Loucy (cell line): ENCODE measurements around the gene SV2B.

Experiments used
- H2AFZ ChIP-seq: fragments of 200-600 bp; sonication (generic); 2 replicates; pipeline ENCODE4 v1.6.0; 2016; ENCODE audit warnings: antibody characterized with exemption, mild to moderate bottlenecking, low read length, moderate library complexity
- H3F3A ChIP-seq: fragments of 200-600 bp; 2 replicates; pipeline ENCODE4 v1.6.0; 2016; ENCODE audit warnings: antibody characterized with exemption, low read depth, mild to moderate bottlenecking
- H3K27me3 ChIP-seq: fragments of 200-600 bp; sonication (generic); 2 replicates; pipeline ENCODE4 v1.6.1; 2014; ENCODE audit warnings: low read length, mild to moderate bottlenecking; ENCODE audit not compliant: insufficient read depth, poor library complexity, severe bottlenecking
- H3K36me3 ChIP-seq: fragments of 200-600 bp; sonication (generic); 2 replicates; pipeline ENCODE4 v1.6.1; 2016; ENCODE audit warnings: low read length; ENCODE audit not compliant: insufficient read depth
- H3K4me1 ChIP-seq: fragments of 200-600 bp; sonication (generic); 2 replicates; pipeline ENCODE4 v1.5.1; 2014; ENCODE audit warnings: low read length, mild to moderate bottlenecking; ENCODE audit not compliant: insufficient read depth, poor library complexity, severe bottlenecking
- H3K4me2 ChIP-seq: fragments of 200-600 bp; sonication (generic); 2 replicates; pipeline ENCODE4 v1.6.0; 2014; ENCODE audit warnings: antibody characterized with exemption, low read length, low read depth, mild to moderate bottlenecking; ENCODE audit not compliant: poor library complexity, severe bottlenecking
- H3K4me3 ChIP-seq: fragments of 200-600 bp; sonication (generic); 2 replicates; pipeline ENCODE4 v1.5.1; 2014; ENCODE audit warnings: low read length, mild to moderate bottlenecking, mixed read lengths; ENCODE audit not compliant: poor library complexity, severe bottlenecking
- H3K79me2 ChIP-seq: fragments of 200-600 bp; sonication (generic); 2 replicates; pipeline ENCODE4 v1.6.1; 2014; ENCODE audit warnings: low read length; ENCODE audit not compliant: insufficient read depth
- H3K9ac ChIP-seq: fragments of 200-600 bp; sonication (generic); 2 replicates; pipeline ENCODE4 v1.6.0; 2014; ENCODE audit warnings: mild to moderate bottlenecking, low read depth, low read length, moderate library complexity; ENCODE audit not compliant: poor library complexity, severe bottlenecking
- H3K9me2 ChIP-seq: fragments of 200-600 bp; sonication (generic); replicated peaks from 2 replicates; pipeline ENCODE4 v1.6.1; 2016; ENCODE audit warnings: low read depth, low read length, mixed read lengths
- H3K9me3 ChIP-seq: fragments of 200-600 bp; sonication (generic); 2 replicates; pipeline ENCODE4 v1.6.1; 2014; ENCODE audit warnings: mild to moderate bottlenecking, antibody characterized with exemption, low read length, low read depth; ENCODE audit not compliant: insufficient read depth
- H4K20me1 ChIP-seq: fragments of 200-600 bp; sonication (generic); 2 replicates; pipeline ENCODE4 v1.6.0; 2014; ENCODE audit warnings: antibody characterized with exemption, low read length, mild to moderate bottlenecking; ENCODE audit not compliant: insufficient read depth, poor library complexity, severe bottlenecking
- CTCF ChIP-seq: fragments of 200-600 bp; sonication (generic); conservative IDR thresholded peaks from 2 replicates; pipeline ENCODE4 v1.5.1; 2014; ENCODE audit warnings: mild to moderate bottlenecking, antibody characterized with exemption, low read length
- EZH2phosphoT487 ChIP-seq: fragments of 200-600 bp; IDR thresholded peaks from 2 replicates; pipeline ENCODE4 v1.6.1; 2018; ENCODE audit warnings: antibody characterized with exemption, mild to moderate bottlenecking, moderate library complexity, borderline replicate concordance

SV2B gene

GRCh38 chr15:91282486-91282885, 182.4 kb downstream of the SV2B start:
- no peaks in the 10 kb centered on the region for H3K36me3 ChIP-seq
- no peaks in the 10 kb centered on the region for H3K4me1 ChIP-seq
- H3K9me3 ChIP-seq = no peaks in the 10 kb centered on the region
- no peaks in the 10 kb centered on the region for H3K9me2 ChIP-seq
- H2AFZ ChIP-seq = no peak overlapping the region
- no peaks in the 10 kb centered on the region for H3K79me2 ChIP-seq
- no peak overlapping the region for H3K4me3 ChIP-seq
- H3K9ac ChIP-seq = no peak overlapping the region
- no peak overlapping the region for H3K4me2 ChIP-seq
- H3F3A ChIP-seq = no peaks in the 10 kb centered on the region
- TF ChIP-seq EZH2phosphoT487 = no peak
- TF ChIP-seq CTCF = no peak
- H4K20me1 ChIP-seq = no peaks in the 10 kb centered on the region
- H3K27me3 ChIP-seq = no peaks in the 10 kb centered on the region

GRCh38 chr15:91283155-91283554, 183.1 kb downstream of the SV2B start:
- Histone ChIP-seq H3K4me1 (no peaks in the 10 kb centered on the region), H4K20me1 (no peaks in the 10 kb centered on the region), H3K4me2 (no peak overlapping the region), H3K9ac (no peak overlapping the region), H3F3A (no peaks in the 10 kb centered on the region), H3K9me2 (no peaks in the 10 kb centered on the region), H3K9me3 (no peaks in the 10 kb centered on the region), H3K36me3 (no peaks in the 10 kb centered on the region), H2AFZ (no peak overlapping the region), H3K4me3 (no peak overlapping the region), H3K79me2 (no peaks in the 10 kb centered on the region), H3K27me3 (no peaks in the 10 kb centered on the region)
- no peak for TF ChIP-seq CTCF
- no peak for TF ChIP-seq EZH2phosphoT487

GRCh38 chr15:91284758-91285466, 184.9 kb downstream of the SV2B start:
- no peak overlapping the region for H3K4me3 ChIP-seq

More at GRCh38 chr15:91284758-91285466, 184.9 kb downstream of the SV2B start:
- Histone ChIP-seq H3F3A (no peaks in the 10 kb centered on the region), H3K36me3 (no peaks in the 10 kb centered on the region), H3K9me3 (no peaks in the 10 kb centered on the region), H3K9me2 (no peaks in the 10 kb centered on the region), H4K20me1 (no peaks in the 10 kb centered on the region), H3K27me3 (no peaks in the 10 kb centered on the region), H2AFZ (no peak overlapping the region), H3K79me2 (no peaks in the 10 kb centered on the region), H3K9ac (no peak overlapping the region), H3K4me2 (no peak overlapping the region), H3K4me1 (no peaks in the 10 kb centered on the region)
- TF ChIP-seq CTCF (no peak), EZH2phosphoT487 (no peak)
